GM18907 (cell line): ENCODE measurements around the gene ZNF628.
A peak's percentile ranks its signal among the peaks of the same experiment; 100 is the strongest.

Experiments used
- ATAC-seq: cut with Tn5 transposase; IDR thresholded peaks from one replicate; pipeline ENCODE4 v1.9.1; 2021; ENCODE audit warnings: mild to moderate bottlenecking, moderate library complexity; ENCODE audit not compliant: unreplicated experiment

Gene ZNF628

DNA sequence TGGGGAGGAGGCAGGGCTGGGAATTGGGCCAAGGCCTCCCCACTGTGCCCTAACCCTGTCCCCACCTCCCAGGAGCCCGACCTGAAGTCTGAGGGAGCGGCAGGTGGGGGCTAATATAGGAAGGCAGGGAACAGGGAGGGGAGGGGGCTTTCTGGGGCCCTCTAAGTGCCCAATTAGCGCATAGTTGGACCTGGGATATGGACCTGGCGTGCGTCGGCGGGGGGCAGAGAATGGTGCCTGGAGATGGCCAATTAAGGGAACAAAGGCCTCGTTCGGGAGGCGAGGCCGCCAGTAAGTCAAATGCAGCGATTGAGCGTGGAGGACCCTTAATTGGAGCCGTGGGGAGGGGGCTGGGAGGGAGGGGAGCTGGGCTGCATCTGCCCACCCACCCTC lies 11.8 kb upstream of the ZNF628 start, which contains the start of gene C19orf85:
TSS of gene C19orf85 (minus strand) at position 90 of the 393 bp plus-strand sequence. CDS start 197 bp downstream, outside the sequence.
- ATAC-seq, result no peak

- no peak for ATAC-seq
Measured at GRCh38 chr19:55465460-55466240, 10.8 kb upstream of the ZNF628 start.

- no peak for ATAC-seq
Measured at GRCh38 chr19:55466241-55466614, 10.2 kb upstream of the ZNF628 start.

DNA sequence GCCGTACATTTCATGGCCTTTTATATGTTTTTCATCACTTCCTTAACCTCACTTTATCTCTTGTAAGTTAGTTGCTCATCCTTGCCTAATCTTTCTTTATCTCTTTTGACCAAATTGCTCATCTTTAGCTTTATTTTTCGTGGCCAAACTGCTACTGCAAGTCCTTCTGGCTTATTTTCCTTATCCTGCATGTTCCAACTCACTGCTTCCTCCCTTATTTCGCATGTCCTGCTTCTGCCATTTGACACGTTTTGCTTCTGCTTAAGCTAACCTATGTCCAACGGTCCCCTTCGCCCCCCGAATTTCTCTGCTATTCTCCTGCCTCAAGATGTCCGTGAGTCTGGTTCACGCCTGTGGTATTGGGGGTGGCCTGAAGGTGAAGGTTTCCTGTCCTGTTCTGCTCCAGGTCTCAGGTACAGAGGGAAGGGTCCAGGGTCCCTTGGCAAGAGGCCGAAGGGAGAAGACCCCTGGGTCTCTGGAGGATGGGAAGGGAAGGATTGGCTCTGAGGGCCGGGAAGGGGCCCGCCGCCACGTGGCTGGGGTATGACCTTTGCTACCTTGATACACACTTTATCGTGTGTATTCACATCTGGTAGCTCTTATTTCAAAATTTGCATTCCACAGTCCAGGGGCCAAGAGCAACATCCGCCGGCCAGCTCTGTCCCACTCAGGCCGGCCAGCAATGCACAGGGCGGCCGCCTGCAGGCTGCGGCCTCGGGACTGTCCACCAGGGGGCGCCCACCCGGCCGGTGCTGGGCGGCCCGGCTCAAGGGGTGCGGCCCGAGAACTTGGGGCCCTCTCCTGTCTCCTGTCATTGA lies 9.0 kb upstream of the ZNF628 start:
- ATAC-seq, result peak; percentile 52

GRCh38 chr19:55468054-55468393 lies 8.4 kb upstream of the ZNF628 start:
- ATAC-seq, result no peak

DNA sequence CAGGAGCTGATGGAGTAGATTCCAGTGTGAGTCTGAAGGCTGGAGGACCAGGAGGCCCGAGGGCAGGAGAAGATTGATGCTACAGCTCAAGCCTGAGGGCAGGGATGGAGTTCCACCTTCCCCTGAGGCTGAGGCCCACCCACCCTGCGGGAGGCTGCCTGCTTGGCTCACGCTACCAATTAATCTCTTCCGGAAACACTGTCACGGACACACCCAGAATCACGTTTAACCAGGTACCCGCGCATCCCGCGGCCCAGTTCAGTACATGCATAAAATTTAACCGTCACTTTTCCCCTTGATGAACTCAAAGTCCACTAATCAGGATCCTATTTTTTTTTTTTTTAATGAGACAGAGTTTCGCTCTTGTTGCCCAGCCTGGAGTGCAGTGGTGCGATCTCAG lies 5.2 kb upstream of the ZNF628 start:
- ATAC-seq, result no peak

DNA sequence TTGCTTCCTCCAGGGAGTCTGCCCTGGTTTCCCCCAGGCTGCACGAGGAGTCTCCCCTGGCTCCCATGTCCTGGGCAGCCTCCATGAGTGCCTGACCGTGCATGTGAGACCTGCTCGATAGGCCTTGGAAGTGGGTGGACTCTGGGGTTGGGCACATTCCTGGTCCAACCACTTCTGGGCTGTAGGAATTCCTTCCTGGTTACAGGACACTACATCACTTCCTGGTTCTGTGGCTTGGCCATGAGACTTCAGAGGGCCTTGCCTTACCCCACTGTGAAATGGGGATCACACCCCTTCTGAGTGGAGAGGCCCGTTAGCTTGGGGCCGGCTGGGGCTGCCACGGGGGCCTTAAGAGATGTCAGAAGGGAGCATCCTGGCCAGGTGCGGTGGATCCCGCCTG lies 4.0 kb upstream of the ZNF628 start:
- ATAC-seq, result no peak

DNA sequence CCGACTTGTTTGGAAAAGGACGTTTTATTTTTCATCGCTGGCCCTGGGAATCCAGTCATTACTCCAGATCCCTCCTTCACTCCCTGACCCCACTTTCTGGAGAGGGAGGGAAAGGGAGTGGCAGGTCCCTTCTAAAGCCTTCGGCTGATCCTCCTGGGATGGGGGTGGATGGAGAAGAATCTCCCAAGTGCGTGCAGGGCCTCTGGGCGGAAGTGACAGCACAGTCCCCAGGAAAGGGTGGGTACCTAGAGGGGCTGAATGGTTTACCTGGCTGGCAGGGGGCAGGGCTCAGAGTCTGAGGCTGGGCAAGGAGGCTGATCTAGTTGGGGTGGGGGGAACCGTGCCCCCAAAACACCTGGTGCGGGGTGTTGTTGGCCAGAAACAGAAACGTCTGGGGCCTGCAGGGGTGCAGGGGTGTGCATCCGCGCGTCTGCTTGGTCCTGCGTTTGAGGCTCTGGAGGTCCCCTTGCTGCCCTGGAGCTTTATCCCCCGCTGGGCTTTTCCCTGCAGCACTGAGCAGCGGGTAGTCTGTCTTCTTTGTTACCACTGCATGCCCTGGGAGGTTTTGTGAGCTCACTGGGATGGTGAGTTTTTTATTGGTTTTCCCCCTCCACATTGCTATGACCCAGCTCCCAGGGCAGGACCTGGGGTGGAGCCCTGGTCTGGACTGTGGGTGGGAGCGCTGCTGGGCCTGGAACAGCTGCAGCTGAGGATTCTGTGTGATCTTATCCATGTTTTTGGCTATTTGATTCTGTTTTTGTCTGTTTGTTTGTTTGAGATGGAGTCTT lies 3.0 kb upstream of the ZNF628 start:
- ATAC-seq, result no peak

DNA sequence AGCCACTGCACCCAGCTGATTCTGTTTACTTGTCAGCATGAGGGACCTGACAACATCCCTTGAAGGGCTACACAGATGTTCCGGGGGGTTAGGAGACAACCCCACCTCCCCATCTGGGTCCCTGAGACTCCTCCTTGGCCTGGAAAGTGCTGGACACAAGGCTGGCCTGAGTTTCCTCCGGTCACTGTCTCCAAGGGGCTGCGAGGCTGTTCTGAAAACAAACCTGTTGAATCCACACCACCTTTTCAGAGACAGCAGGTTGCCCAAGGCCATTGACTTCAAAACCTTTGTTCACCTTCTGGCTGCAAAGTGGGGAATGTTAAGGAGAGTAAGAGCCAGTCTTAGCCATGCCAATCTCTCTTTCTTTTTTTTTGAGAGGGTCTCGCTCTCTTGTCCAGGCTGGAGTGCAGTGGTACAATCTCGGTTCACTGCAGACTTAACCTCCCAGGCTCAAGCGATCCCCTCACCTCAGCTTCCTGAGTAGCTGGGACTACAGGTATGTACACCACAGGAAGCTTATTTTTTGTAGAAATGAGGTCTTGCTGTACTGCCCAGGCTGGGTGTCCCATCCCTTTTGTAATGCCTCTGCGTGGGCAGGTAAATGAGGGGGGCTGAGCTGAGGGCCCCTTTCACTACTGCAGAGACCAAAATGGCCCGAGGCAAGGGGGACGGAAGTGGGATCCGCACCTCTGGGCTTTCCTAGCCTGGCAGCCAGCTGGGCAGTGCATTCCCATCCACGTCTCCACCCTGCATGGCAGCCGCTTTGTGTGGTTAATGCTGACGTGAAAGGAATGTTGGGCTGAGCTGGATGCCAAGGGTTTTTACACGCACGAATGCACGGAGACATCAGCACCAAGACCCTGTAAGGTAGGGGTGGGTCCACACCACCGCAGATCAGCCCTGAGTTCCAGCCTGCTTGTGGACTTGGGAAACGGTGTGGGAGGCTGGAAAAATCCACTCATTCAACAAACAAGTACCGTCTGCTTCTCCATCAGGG lies 1.9 kb upstream of the ZNF628 start:
- ATAC-seq, result no peak

DNA sequence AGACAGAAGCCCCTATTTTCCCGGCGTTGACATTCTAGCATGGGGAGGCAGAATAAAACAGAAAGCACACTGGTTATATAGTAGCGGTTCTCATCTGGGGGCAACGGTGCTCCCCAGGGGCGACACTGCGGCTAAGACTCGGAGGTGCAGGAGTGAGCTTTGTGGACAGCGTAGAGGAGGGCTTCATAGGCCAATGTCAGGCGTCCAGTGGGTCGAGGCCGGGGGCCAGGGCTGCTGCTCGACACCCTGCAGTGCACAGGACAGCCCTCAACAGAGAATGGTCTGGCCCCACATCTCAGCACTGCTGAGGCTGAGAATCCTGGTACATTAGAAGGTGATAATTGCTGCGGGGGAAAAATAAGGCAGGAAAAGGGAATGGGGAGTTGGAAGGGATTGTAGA lies 1.5 kb downstream of the ZNF628 start:
- ATAC-seq, result no peak

DNA sequence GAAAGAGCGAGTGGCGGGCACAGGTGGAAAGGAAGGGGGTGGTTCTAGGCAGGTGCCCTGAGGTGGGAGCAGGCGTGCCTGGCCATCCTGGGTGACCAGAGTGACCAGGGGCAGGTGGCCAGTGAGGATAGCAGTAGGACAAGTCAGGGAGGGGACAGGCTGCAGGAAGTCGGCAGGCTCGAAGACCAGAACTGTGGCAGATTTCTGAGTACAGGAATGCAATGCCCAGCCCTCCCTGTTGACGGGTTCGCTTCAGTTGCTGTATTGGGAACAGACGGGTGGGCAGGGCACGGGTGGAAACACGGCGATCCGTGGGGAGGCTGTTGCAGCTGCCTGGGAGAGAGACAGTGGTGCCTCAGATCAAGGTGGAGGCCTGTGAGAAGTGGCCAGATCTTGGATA lies 1.9 kb downstream of the ZNF628 start:
- no peak for ATAC-seq

DNA sequence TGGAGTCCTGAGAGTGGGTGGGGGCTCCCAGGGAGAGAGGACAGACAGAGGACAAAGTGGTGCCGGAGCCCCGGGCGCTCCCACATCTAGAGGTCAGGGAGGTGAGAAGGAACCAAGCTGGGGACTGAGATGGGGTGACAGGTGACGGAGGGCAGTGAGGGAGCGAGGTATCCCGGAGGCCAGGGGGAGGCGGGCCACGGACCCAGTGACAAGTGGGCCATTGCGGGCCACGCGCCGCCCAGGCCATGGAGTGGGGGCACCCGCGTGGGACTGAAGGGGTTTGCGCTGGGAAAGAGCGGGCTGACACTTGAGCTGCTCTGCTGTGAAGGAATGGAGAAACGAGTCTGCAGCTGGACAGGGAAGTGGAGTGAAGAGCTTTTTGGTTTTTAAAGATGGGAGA lies 2.6 kb downstream of the ZNF628 start:
- no peak for ATAC-seq

DNA sequence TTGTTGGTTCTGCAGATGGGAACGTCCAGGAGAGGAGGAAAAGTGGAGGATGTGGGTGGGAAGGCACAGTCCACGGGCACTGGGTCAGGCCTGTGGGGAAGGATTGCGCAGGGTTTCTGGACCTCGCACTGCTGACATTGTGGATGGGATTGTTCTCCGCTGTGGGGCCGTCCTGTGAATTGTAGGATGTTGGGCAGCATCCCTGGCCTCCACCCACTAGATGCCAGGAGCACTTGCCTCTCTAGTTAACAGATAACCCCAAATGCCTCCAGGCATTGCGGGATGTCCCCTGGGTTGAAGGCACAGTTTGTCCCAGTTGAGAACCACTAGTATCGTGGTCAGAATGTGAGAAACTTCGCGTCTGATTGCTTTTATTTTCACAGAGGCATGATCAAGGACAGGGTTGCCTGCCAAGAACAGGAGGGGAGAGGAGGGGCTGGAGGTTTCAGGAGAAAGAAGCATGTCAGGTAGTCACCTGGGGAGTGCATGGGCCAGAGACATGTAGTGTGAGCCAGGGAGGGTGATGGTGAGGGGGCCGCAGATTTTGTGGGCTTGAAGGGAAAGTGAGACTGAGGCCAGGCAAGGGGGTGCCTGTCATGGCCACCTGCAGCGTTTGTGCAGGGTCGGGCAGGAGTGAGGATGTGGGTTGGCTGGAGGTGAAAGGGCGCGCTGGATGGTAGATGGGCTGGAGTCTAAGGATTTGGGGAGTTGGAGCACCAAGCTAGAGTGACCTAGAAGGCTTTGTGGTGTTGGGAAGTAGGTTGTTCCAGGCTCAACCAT lies 3.2 kb downstream of the ZNF628 start:
- no peak for ATAC-seq

DNA sequence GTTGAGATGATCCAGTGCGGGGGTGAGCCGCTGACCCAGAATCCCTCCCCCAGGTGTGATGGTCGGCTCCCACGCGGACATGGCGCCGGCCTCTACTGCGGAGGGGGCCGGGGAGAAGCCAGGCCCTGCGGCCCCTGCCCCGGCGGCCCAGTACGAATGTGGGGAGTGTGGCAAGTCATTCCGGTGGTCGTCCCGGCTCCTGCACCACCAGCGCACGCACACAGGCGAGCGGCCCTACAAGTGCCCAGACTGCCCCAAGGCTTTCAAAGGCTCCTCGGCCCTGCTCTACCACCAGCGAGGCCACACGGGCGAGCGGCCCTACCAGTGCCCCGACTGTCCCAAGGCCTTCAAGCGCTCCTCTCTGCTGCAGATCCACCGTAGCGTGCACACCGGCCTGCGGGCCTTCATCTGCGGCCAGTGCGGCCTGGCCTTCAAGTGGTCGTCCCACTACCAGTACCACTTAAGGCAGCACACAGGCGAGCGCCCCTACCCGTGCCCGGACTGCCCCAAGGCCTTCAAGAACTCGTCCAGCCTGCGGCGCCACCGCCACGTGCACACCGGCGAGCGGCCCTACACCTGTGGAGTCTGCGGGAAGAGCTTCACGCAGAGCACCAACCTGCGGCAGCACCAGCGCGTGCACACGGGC lies 4.9 kb downstream of the ZNF628 start:
- ATAC-seq, result no peak

DNA sequence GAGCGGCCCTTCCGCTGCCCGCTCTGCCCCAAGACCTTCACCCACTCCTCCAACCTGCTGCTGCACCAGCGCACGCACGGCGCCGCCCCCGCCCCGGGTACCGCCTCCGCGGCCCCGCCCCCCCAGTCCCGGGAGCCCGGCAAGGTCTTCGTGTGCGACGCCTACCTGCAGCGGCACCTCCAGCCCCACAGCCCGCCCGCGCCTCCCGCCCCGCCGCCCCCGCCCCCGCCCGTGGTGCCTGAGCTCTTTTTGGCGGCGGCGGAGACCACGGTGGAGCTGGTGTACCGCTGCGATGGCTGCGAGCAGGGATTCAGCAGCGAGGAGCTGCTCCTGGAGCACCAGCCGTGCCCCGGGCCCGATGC lies 5.4 kb downstream of the ZNF628 start:
- ATAC-seq, result no peak

DNA sequence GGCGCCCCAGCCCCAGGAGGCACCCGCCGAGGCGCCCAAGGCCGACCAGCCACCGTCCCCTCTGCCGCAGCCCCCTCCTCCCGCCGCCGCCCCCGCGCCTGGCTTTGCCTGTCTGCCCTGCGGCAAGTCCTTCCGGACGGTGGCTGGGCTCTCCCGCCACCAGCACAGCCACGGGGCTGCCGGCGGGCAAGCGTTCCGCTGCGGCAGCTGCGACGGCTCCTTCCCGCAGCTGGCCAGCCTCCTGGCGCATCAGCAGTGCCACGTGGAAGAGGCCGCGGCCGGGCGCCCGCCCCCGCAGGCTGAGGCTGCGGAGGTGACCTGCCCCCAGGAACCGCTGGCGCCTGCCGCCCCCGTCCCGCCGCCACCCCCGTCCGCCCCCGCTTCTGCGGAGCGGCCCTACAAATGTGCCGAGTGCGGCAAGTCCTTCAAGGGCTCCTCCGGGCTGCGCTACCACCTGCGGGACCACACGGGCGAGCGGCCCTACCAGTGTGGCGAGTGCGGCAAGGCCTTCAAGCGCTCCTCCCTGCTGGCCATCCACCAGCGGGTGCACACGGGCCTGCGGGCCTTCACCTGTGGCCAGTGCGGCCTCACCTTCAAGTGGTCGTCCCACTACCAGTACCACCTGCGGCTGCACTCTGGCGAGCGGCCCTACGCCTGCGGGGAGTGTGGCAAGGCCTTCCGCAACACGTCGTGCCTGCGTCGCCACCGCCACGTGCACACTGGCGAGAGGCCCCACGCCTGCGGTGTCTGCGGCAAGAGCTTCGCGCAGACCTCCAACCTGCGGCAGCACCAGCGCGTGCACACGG lies 5.9 kb downstream of the ZNF628 start:
- ATAC-seq, result no peak

DNA sequence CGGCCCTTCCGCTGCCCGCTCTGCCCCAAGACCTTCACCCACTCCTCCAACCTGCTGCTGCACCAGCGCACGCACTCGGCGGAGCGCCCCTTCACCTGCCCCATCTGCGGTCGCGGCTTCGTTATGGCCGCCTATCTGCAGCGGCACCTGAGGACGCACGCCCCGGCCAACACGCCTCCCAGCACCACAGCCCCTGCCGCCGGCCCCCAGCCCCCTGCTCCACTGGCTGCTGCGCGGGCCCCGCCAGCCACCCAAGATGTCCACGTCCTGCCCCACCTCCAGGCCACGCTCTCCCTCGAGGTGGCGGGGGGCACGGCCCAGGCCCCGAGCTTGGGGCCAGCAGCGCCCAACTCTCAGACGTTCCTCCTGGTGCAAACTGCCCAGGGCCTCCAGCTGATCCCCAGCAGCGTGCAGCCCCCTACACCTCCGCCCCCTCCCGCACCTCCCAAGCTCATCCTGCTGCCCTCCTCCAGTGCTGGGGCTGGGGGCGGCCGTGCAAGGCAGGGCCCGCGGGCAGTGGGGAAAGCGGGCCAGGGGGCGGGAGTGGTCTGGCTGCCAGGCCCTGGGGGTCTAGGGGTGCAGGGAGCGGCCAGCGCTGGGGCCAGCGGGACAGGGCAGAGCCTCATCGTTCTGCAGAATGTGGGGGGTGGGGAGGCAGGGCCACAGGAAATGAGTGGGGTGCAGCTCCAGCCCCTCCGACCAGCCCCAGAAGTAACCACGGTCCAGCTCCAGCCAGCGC lies 6.7 kb downstream of the ZNF628 start:
- no peak for ATAC-seq
